Measurements from ENCODE around the gene BID. TPM values are rescaled to one million over a fixed set of nuclear protein-coding genes. Genes with fewer than 3 reads are reported as not detected.

BID gene
- total RNA-seq, 2 experiments from 2014 or later, result 59.9 to 60.3 TPM

GRCh38 chr22:17796695-17797094 lies 22.4 kb upstream of the BID start:
- DNase-seq (ENCODE audit: low spot score), result no peak
- Histone ChIP-seq H3K4me2 (ENCODE audit: low read length) (peak overlapping the region; percentile 88), H3K9me2 (ENCODE audit: insufficient read depth, low read length) (no peaks in the 10 kb centered on the region), H3K79me2 (ENCODE audit: insufficient read depth, low read depth, low read length) (peaks cover 11% of the 10 kb centered on the region; the same call in 1 of the 2 replicates), H3K4me1 (ENCODE audit: insufficient read depth, low read length, poor library complexity, severe bottlenecking) (peaks cover 78% of the 10 kb centered on the region), H4K20me1 (ENCODE audit: insufficient read depth, low read length) (no peaks in the 10 kb centered on the region), H3K9me3 (ENCODE audit: low read length) (no peaks in the 10 kb centered on the region), H3K4me3 (ENCODE audit: low read depth, low read length, poor library complexity, severe bottlenecking) (peak overlapping the region; percentile 63), H3K36me3 (ENCODE audit: insufficient read depth, low read length) (peaks cover 51% of the 10 kb centered on the region), H3K27ac (ENCODE audit: low read depth, low read length, poor library complexity, severe bottlenecking) (peak overlapping the region; percentile 96), H2AFZ (ENCODE audit: low read length) (no peak overlapping the region)
- ChIA-PET CTCF (ENCODE audit: unreplicated experiment) (interaction anchor here (0.7 to 2.1 kb wide), 2 partner anchors 11 to 37 kb away, joined by 3 to 11 read pairs; no protein-coding TSS in a partner anchor), POLR2A (interaction anchor here (1.0 to 2.3 kb wide), 4 partner anchors 11 to 283 kb away, joined by 3 to 8 read pairs (median 3); no protein-coding TSS in a partner anchor)
- TF ChIP-seq CTCF (conservative IDR thresholded peaks at IDR 0.05; ENCODE audit: low read length), result no peak
- TF ChIP-seq EZH2phosphoT487 (IDR thresholded peaks at IDR 0.05; ENCODE audit: borderline replicate concordance, low read depth, low read length), result no peak
- intact Hi-C loops (cut with micrococcal nuclease; ENCODE audit: unreplicated experiment), result loop anchor here (1.0 to 10.0 kb wide), 3 partner anchors 19 to 208 kb away; no protein-coding TSS in a partner anchor
- BruUV-seq (replicated peaks), result no TSS peak

- Histone ChIP-seq H3K36me3 (ENCODE audit: insufficient read depth, low read length) (peaks cover 58% of the 10 kb centered on the region), H3K27ac (ENCODE audit: low read depth, low read length, poor library complexity, severe bottlenecking) (peak overlapping the region; percentile 96), H3K79me2 (ENCODE audit: insufficient read depth, low read depth, low read length) (peaks cover 11% of the 10 kb centered on the region; the same call in 1 of the 2 replicates), H4K20me1 (ENCODE audit: insufficient read depth, low read length) (no peaks in the 10 kb centered on the region), H3K4me3 (ENCODE audit: low read depth, low read length, poor library complexity, severe bottlenecking) (peak overlapping the region; percentile 63), H3K4me2 (ENCODE audit: low read length) (peak overlapping the region; percentile 88), H3K4me1 (ENCODE audit: insufficient read depth, low read length, poor library complexity, severe bottlenecking) (peaks cover 70% of the 10 kb centered on the region), H2AFZ (ENCODE audit: low read length) (no peak overlapping the region), H3K9me3 (ENCODE audit: low read length) (no peaks in the 10 kb centered on the region), H3K9me2 (ENCODE audit: insufficient read depth, low read length) (no peaks in the 10 kb centered on the region)
- POLR2A ChIA-PET, result interaction anchor here (0.7 to 2.3 kb wide), 7 partner anchors 10 to 284 kb away, joined by 3 to 8 read pairs (median 3); no protein-coding TSS in a partner anchor
- intact Hi-C loops (cut with micrococcal nuclease; ENCODE audit: unreplicated experiment), result loop anchor here (1.0 to 10.0 kb wide), 3 partner anchors 19 to 209 kb away; no protein-coding TSS in a partner anchor
- DNase-seq (ENCODE audit: low spot score), result peak; percentile 84
- CTCF ChIA-PET (ENCODE audit: unreplicated experiment), result interaction anchor here (1.0 to 2.1 kb wide), 2 partner anchors 10 to 22 kb away, joined by 4 to 11 read pairs; no protein-coding TSS in a partner anchor
- no TSS peak for BruUV-seq (replicated peaks)
- TF ChIP-seq CTCF (conservative IDR thresholded peaks at IDR 0.05; ENCODE audit: low read length) (peak; percentile 62), EZH2phosphoT487 (IDR thresholded peaks at IDR 0.05; ENCODE audit: borderline replicate concordance, low read depth, low read length) (no peak)
Measured at GRCh38 chr22:17795661-17796548, 21.6 kb upstream of the BID start.

All from OCI-LY7 (cell line).